SK-N-SH (cell line): Measurements from ENCODE around the gene KIFC3. TPM values are rescaled to one million over a fixed set of nuclear protein-coding genes. Genes with fewer than 3 reads are reported as not detected.

Source experiments
- CTCF ChIA-PET: fragments of 300-600, 350-600 bp; formaldehyde crosslinking; extraction: SDS; loops from one replicate; lab custom pipeline; 2021; lab: Yijun Ruan, JAX
- POLR2A ChIA-PET: fragments of 350-600 bp; sonication (Branson Sonifier 250); formaldehyde crosslinking; extraction: SDS; loops from one replicate; lab custom pipeline; 2020; ENCODE audit warnings: antibody characterized with exemption, inconsistent platforms; lab: Yijun Ruan, JAX
- DNase-seq: peaks from one replicate; pipeline ENCODE4 v3.0.0; 2012
- H2AFZ ChIP-seq: fragments of 200-600 bp; sonication (generic); 2 replicates; pipeline ENCODE4 v1.8.1; 2016; ENCODE audit warnings: antibody characterized with exemption, mild to moderate bottlenecking, low read depth
- H3F3A ChIP-seq: fragments of 200-600 bp; sonication (generic); replicated peaks from 2 replicates; pipeline ENCODE3; 2016; ENCODE audit warnings: antibody characterized with exemption, mild to moderate bottlenecking; ENCODE audit not compliant: insufficient read depth
- H3K27ac ChIP-seq, 2 experiments: fragments of 200-500 bp in 1 of 2; fragments of 200-600 bp in 1 of 2; sonication (Bioruptor generic) in 1 of 2; sonication (generic), shearing (Covaris generic) in 1 of 2; 2 replicates each; pipeline versions ENCODE4 v1.5.1 to v1.6.1; 2014 to 2016; ENCODE audit warnings: low read depth in 2 of 2, inconsistent platforms in 1 of 2, low read length in 1 of 2, mild to moderate bottlenecking in 1 of 2, mixed read lengths in 1 of 2
- H3K27me3 ChIP-seq: fragments of 200-600 bp; sonication (generic), shearing (Covaris generic); 2 replicates; pipeline ENCODE4 v1.6.1; 2016; ENCODE audit warnings: mixed run types; ENCODE audit not compliant: insufficient read depth
- H3K36me3 ChIP-seq, 2 experiments: fragments of 200-500 bp in 1 of 2; fragments of 200-600 bp in 1 of 2; sonication (Bioruptor generic) in 1 of 2; sonication (generic) in 1 of 2; replicated peaks in 1 of 2; 2 replicates each; pipeline versions ENCODE3 to v1.5.1; 2014 to 2016; ENCODE audit warnings: low read length in 1 of 2, mild to moderate bottlenecking in 1 of 2; ENCODE audit not compliant: insufficient read depth in 2 of 2, control insufficient read depth in 1 of 2
- H3K4me1 ChIP-seq, 2 experiments: fragments of 200-500 bp in 1 of 2; fragments of 200-600 bp in 1 of 2; sonication (Bioruptor generic) in 1 of 2; sonication (generic), shearing (Covaris generic) in 1 of 2; 2 replicates each; pipeline versions ENCODE4 v1.5.1 to v1.6.1; 2014 to 2016; ENCODE audit warnings: low read depth in 1 of 2, low read length in 1 of 2, mixed run types in 1 of 2; ENCODE audit not compliant: insufficient read depth in 2 of 2, control insufficient read depth in 1 of 2
- H3K4me2 ChIP-seq: fragments of 200-600 bp; sonication (generic), shearing (Covaris generic); 2 replicates; pipeline ENCODE4 v1.6.1; 2017; ENCODE audit warnings: mixed run types
- H3K4me3 ChIP-seq, 2 experiments: fragments of 200-500 bp in 1 of 2; fragments of 200-600 bp in 1 of 2; sonication (Bioruptor generic) in 1 of 2; sonication (generic), shearing (Covaris generic) in 1 of 2; 2 replicates each; pipeline versions ENCODE4 v1.5.1 to v1.8.1; 2014 to 2016; ENCODE audit warnings: low read depth in 2 of 2, inconsistent platforms in 1 of 2, low read length in 1 of 2, mild to moderate bottlenecking in 1 of 2, mixed read lengths in 1 of 2, moderate library complexity in 1 of 2
- H3K79me2 ChIP-seq: fragments of 200-600 bp; sonication (generic); 2 replicates; pipeline ENCODE4 v1.8.1; 2017; ENCODE audit warnings: mild to moderate bottlenecking; ENCODE audit not compliant: insufficient read depth
- H3K9ac ChIP-seq: fragments of 200-600 bp; sonication (generic); 2 replicates; pipeline ENCODE4 v1.6.1; 2017; ENCODE audit warnings: mixed run types
- H3K9me2 ChIP-seq: fragments of 200-600 bp; sonication (generic); 2 replicates; pipeline ENCODE4 v1.6.1; 2017; ENCODE audit warnings: mixed run types
- H3K9me3 ChIP-seq: fragments of 200-600 bp; sonication (generic); 2 replicates; pipeline ENCODE4 v1.6.1; 2017; ENCODE audit warnings: mixed run types, mild to moderate bottlenecking, moderate library complexity
- H4K20me1 ChIP-seq: fragments of 200-600 bp; sonication (generic); 2 replicates; pipeline ENCODE4 v1.6.1; 2017; ENCODE audit warnings: mild to moderate bottlenecking, mixed run types; ENCODE audit not compliant: insufficient read depth
- CHD2 ChIP-seq: fragments of 150-350 bp; IDR thresholded peaks from 2 replicates; pipeline ENCODE4 v1.6.1; 2018; ENCODE audit warnings: low read length; ENCODE audit not compliant: partially characterized antibody
- ELF1 ChIP-seq: IDR thresholded peaks from 2 replicates; pipeline ENCODE4 v1.4.0; 2012
- EZH2phosphoT487 ChIP-seq: fragments of 200-600 bp; sonication (generic); IDR thresholded peaks from 2 replicates; pipeline ENCODE4 v1.6.1; 2017; ENCODE audit warnings: low read depth, mixed run types, mild to moderate bottlenecking, antibody characterized with exemption, moderate library complexity, borderline replicate concordance
- FOSL2 ChIP-seq: IDR thresholded peaks from 2 replicates; pipeline ENCODE4 v1.4.0; 2012; ENCODE audit warnings: low read depth, mild to moderate bottlenecking, moderate library complexity, borderline replicate concordance
- FOXJ3 ChIP-seq: sonication (generic); formaldehyde crosslinking; IDR thresholded peaks from 2 replicates; pipeline ENCODE4 v1.5.1; 2020; ENCODE audit warnings: mild to moderate bottlenecking, missing genetic modification reagents
- FOXM1 ChIP-seq: IDR thresholded peaks from 2 replicates; pipeline ENCODE4 v1.4.0; 2012; ENCODE audit warnings: low read depth, mild to moderate bottlenecking
- GATA2 ChIP-seq: sonication (generic); formaldehyde crosslinking; IDR thresholded peaks from 2 replicates; pipeline ENCODE4 v1.5.0; 2020; ENCODE audit warnings: mild to moderate bottlenecking, missing genetic modification reagents
- MAX ChIP-seq: IDR thresholded peaks from 2 replicates; pipeline ENCODE4 v1.4.0; 2012; ENCODE audit warnings: low read depth
- NFIC ChIP-seq: IDR thresholded peaks from 2 replicates; pipeline ENCODE4 v1.4.0; 2012; ENCODE audit warnings: borderline replicate concordance
- NRF1 ChIP-seq: IDR thresholded peaks from 2 replicates; pipeline ENCODE4 v1.6.1; 2012; ENCODE audit warnings: low read depth, mild to moderate bottlenecking, low read length
- POLR2AphosphoS5 ChIP-seq: IDR thresholded peaks from 2 replicates; pipeline ENCODE4 v1.6.1; 2012; ENCODE audit warnings: low read depth, low read length
- RAD21 ChIP-seq: IDR thresholded peaks from 2 replicates; pipeline ENCODE4 v1.6.1; 2012; ENCODE audit warnings: mild to moderate bottlenecking, low read length
- RCOR1 ChIP-seq: fragments of 150-350 bp; IDR thresholded peaks from 2 replicates; pipeline ENCODE4 v1.6.1; 2017; ENCODE audit warnings: antibody characterized with exemption, low read length
- RFX5 ChIP-seq: IDR thresholded peaks from 2 replicates; pipeline ENCODE4 v1.6.1; 2012; ENCODE audit warnings: mild to moderate bottlenecking, improper control_type of control experiment, low read length
- RXRA ChIP-seq: IDR thresholded peaks from 2 replicates; pipeline ENCODE4 v1.4.0; 2012; ENCODE audit warnings: low read depth, mild to moderate bottlenecking, borderline replicate concordance
- TCF12 ChIP-seq: IDR thresholded peaks from 2 replicates; pipeline ENCODE4 v1.4.0; 2012
- TEAD4 ChIP-seq: IDR thresholded peaks from 2 replicates; pipeline ENCODE4 v1.4.0; 2012; ENCODE audit warnings: mild to moderate bottlenecking, borderline replicate concordance; ENCODE audit not compliant: insufficient read depth
- USF2 ChIP-seq: fragments of 150-350 bp; IDR thresholded peaks from 2 replicates; pipeline ENCODE4 v1.6.1; 2017; ENCODE audit warnings: antibody characterized with exemption, low read length, low read depth, borderline replicate concordance
- WGBS: methylation state at CpG from one replicate; pipeline ENCODE4 v1.1.6; 2017; ENCODE audit warnings: low lambda C conversion rate; 5-methylcytosine and 5-hydroxymethylcytosine counted together
- polyA plus RNA-seq, 3 experiments: library from polyadenylated mRNA; depleted of rRNA; stranded (reverse); fragments of >200 nt; gene quantifications; 2 replicates each; pipeline ENCODE4 v1.2.3, GENCODE V29; 2012

Gene KIFC3
- polyA plus RNA-seq, 1 of the 3 experiments (the other 2 are of a cell fraction), result 65.4 TPM

GRCh38 chr16:57722210-57722499 is 80.1 kb downstream of the KIFC3 start:
- ChIA-PET POLR2A (no interaction called here), CTCF (no interaction called here)
- H3K9ac ChIP-seq, result no peak overlapping the region
- no peaks in the 10 kb centered on the region for H3F3A ChIP-seq
- H3K36me3 ChIP-seq, result no peaks in the 10 kb centered on the region
- no peak overlapping the region for H2AFZ ChIP-seq
- no peak overlapping the region for H3K4me3 ChIP-seq
- H3K4me2 ChIP-seq, result no peak overlapping the region
- H3K4me1 ChIP-seq, result peaks cover 0 to 7% of the 10 kb centered on the region in 2 experiments; a peak in 1 of 4 replicates
- no peak for DNase-seq
- no peaks in the 10 kb centered on the region for H3K79me2 ChIP-seq
- H3K27ac ChIP-seq, result no peak overlapping the region
- no peaks in the 10 kb centered on the region; the same call in 1 of the 2 replicates for H3K27me3 ChIP-seq
- TF ChIP-seq RXRA, result no peak
- TF ChIP-seq NRF1, result no peak
- no peak for TF ChIP-seq TEAD4
- TF ChIP-seq ELF1, result no peak
- TF ChIP-seq USF2, result no peak
- no peak for TF ChIP-seq FOSL2
- TF ChIP-seq POLR2AphosphoS5, result no peak
- no peak for TF ChIP-seq RCOR1
- TF ChIP-seq RAD21, result no peak
- TF ChIP-seq NFIC, result no peak
- 89% methylated on average over 2 of the region's 2 CpGs for WGBS
- no peaks in the 10 kb centered on the region for H4K20me1 ChIP-seq
- H3K9me3 ChIP-seq, result no peaks in the 10 kb centered on the region
- no peaks in the 10 kb centered on the region for H3K9me2 ChIP-seq

GRCh38 chr16:57721356-57722209 is 80.7 kb downstream of the KIFC3 start:
- ChIA-PET POLR2A (interaction anchor here (0.8 kb wide), 1 partner anchor 15 kb away, joined by 3 read pairs; no protein-coding TSS in a partner anchor), CTCF (interaction anchor here (1.3 kb wide), 1 partner anchor 145 kb away, joined by 3 read pairs; no protein-coding TSS in a partner anchor)
- H3K4me1 ChIP-seq, result peaks cover 0 to 7% of the 10 kb centered on the region in 2 experiments; a peak in 1 of 4 replicates
- H3K27me3 ChIP-seq, result no peaks in the 10 kb centered on the region; the same call in 1 of the 2 replicates
- H4K20me1 ChIP-seq, result no peaks in the 10 kb centered on the region
- H3K9me2 ChIP-seq, result no peaks in the 10 kb centered on the region
- no peak for TF ChIP-seq FOSL2
- no peak for TF ChIP-seq GATA2
- TF ChIP-seq POLR2AphosphoS5, result no peak
- TF ChIP-seq EZH2phosphoT487, result no peak
- TF ChIP-seq FOXJ3 (CRISPR knock-in tag), result no peak
- TF ChIP-seq MAX, result no peak
- no peak for TF ChIP-seq RAD21
- TF ChIP-seq CHD2, result no peak
- no peak for TF ChIP-seq TCF12
- TF ChIP-seq RXRA, result no peak
- no peak for TF ChIP-seq FOXM1
- TF ChIP-seq RFX5, result no peak
- no peaks in the 10 kb centered on the region for H3F3A ChIP-seq
- no peaks in the 10 kb centered on the region for H3K9me3 ChIP-seq
- H3K4me3 ChIP-seq, result no peak overlapping the region
- no peaks in the 10 kb centered on the region for H3K79me2 ChIP-seq
- WGBS, result 61% methylated on average over 12 of the region's 17 CpGs
- H2AFZ ChIP-seq, result no peak overlapping the region
- H3K9ac ChIP-seq, result no peak overlapping the region
- no peaks in the 10 kb centered on the region for H3K36me3 ChIP-seq
- peak; percentile 44 for DNase-seq
- no peak overlapping the region for H3K27ac ChIP-seq
- H3K4me2 ChIP-seq, result no peak overlapping the region
